ENCODE data around the gene HOXC5.

HOXC5 gene

DNA sequence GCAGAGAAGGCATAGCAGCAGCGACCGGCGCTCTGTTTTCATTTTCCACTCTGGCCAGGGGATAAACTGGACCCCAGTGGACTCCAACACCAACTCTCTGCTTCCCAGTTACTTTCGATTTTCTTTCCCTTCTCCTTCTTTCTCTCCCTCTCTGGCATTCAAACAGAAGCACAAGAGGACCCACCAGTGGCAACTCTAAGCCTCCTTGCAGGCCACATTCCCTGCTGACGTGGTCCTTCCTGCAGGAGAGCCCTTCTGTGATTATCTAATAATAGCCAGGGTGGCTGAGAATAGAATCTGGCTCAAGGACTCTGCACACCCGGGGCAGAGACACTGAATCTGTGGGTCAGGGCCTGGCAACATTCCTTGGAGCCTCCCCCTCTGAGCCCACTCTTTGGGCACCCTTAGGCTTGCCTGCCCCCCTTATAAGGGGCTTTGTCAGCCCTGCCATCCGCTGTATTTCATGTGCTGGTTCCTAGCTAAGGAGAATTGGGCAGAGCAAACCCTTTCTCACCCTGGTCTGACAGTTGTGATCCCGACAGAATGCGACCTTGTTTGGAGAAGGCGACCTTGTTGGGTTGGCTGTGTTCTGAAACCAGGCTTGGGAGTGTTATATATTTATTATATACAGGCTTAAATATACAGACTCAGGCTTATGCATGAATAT lies 12.8 kb upstream of the HOXC5 start:
- DNase-seq (ENCODE audit: low read depth): no peak

DNA sequence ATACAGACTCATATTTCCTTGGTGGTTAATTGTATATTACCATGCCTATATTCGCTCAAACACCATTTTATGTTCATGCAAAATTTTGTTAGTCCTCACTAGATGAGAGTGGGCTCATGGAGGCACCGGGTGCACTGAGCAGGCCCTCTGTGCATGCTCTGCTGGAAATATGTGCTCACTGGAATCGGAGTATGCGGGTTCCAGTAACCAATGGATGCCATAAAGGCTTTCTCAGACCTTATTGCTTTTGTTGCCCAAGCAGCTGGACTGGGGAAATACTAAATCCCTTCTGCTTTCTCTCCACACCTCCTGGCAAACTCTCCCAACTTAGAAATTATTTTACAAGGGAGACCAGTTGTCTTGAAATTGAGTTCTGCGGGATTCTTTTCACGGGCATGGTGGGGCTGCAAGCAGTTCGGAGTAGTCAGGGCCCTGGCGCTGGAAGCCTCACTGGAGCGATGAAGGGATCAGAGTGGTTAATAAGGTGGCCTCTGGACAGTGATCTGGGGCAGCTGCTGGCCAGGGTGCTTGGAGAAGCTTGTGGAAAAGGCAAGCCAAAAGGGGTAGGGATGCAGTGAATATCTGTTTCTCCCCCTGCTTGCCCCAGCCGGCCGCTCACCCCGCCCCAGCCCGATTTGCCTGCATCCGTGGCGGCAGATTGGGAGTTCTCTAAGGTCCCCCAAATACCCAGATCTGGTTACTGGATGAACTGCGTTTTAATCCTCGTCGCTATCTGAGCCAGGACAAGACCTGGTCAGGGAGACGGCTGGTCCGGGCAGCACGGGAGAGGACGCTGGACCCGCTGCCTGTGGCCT lies 12.1 kb upstream of the HOXC5 start:
- no peak for DNase-seq (ENCODE audit: low read depth)

DNA sequence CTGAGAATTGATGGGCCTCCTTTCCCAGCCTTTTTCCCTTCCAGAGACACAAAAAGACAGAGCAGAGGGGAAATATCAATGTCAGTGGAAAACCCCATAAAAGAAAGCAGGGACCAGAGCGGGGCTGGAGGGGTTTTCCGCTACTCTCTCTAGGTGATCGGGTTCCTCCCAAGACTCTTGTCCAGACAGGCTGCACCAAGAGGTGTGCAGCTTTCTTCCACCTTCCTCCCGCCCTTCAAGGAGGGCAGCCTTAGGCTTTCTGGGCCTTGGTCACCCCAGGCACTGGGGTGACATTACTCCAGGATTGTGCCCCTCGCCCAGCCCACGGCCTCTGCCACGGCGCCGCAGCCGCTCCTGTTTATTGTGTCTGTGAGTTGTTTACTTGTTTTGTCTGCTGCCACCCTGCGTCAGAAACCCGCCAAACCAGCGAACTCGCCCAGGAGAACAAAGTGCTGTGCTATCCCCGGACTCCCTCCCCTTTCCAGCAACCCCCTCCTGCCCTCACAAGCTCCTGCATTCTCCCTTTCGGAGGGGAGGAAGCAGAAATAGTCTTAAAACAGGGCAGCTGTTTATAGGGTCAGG lies 11.3 kb upstream of the HOXC5 start:
- no peak for DNase-seq (ENCODE audit: low read depth)

DNA sequence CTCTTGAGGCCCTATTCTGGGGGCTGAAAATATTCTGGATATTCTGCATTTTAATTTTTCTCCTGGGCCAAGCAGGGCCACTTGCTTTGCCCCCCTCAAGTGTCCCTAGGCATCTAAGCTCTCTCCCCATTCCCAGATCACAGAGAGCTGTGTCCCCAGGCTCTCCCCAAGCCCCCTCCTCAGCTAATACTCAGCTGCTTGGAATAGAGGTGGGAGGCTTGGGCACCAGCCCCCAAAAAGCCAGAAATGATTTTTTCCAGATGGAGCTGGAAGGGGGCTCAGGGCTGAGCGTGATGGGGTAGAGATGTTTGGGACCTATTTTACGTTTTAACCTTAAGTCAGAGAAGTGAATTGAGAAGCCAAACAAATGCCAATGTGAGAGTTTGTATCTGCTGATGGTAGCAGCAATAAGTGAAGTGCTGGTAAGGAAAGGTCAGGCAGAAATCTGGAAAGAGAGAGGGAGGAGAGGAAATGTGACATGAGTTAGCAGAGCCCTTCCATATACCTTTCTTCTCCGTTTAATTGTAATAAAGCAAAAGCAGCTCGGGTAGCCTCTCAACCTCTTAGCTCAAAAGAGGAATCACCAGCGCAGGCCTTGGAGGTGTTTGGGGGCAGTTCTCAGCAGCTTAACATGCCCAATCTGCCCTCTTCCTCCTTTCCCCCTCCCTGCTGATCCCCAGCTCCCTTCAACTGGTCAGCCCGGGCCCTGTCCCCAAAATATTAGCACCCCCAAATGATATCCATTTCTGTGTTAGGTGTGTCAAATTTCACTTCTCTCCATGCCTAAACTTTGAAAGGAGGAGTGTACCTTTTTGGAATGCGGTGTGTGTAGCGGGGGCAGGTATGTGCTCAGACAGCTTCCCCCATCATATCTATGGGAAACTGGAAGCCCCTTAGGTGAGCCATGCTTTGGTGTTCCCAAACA lies 9.6 kb upstream of the HOXC5 start:
- DNase-seq (ENCODE audit: low read depth): no peak

DNA sequence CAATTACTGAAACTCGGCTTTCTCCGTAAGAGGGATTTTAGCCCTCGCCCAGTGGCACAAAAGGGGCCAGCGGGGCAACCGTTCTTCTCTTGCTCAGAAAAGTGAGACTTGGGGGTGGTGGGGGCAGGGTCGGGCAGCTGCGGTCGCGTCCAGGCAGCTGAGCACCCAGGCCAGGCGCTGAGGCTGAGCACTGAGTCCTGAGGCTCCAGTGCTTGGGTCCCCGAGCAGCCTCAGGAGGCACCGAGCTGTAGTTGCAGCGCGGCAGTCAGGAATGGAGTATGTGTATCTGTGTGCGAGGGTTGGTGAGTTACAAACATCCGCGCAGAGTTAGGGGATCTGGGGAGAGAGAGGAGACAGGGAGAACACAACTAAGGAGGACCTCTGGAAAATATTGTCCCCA lies 8.7 kb upstream of the HOXC5 start:
- no peak for DNase-seq (ENCODE audit: low read depth)

DNA sequence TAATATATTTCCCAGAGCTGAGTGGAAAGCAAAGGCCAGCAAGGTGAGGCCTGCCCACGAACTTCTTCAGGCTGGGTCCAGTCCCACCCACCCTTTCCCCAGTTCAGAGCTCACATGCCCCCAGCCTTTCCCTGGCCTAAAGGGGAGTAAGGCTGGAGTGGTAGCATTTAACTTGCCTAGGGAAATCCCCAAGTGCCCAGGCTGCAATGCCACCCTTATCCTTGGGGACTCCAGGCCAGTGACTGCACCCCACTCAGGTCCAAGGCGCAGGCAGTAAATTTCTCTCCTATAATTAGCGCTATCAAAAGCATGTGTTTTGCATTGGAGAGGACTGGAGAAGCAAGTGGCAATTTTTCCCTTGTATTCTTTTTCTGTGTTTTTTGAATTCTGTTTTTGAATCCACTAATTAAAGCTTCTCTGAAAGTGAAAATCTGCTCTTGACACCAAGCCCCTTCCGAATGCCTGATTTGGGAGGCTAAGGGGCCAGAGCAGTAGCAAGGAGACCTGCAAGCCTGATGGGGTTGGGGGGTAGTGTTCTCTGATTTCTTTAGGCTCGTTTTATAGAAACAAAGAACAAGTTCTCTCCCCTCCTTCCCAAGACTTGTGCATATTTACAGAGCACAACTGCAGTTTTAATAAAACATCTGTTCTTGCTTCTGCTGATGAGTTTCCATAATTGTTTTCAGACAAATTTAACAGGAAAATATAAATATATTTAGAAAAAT lies 8.1 kb upstream of the HOXC5 start:
- no peak for DNase-seq (ENCODE audit: low read depth)

DNA sequence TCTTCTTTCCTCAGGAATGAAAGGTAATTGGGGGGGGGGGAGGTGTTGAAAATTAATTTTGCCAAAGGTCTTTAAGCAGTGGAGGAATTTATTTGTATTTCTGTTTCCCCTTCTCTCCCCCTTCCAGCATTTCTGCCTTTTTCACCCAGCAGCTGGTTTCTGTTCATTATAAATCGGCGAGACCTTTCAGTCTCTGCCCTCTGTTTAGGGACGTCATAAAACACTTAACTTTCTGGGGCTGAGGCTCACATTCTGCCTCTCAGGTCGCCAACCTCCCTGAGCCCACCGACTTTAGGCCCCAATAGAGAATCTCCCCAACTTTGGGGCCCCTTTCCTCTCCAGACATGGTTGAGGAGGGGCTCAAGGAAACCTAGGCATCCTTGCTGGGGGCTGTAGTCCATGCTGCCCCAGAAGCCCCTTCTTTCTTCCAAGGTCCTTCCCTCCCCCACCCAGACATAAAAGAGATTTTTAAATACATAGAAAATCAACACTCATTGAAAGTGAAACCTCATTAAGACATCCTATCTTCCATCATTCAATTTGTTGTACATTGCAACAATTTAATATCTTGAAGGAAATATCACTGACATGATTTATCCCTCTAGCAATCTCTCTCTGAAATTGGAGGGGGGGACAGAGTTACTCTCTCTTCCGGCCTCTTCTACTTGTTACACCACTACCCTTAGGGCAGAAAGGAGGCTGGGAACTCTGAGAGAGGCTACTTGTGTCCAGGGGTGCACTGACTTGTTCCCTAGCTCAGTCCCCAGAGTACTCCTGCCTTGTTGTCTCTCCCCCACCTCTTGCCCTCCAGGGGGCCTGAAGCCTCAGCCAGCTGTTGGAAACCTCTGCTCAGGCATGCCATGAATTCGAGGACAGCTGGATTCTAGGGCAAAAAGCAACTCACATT lies 7.1 kb upstream of the HOXC5 start:
- DNase-seq (ENCODE audit: low read depth): no peak

DNA sequence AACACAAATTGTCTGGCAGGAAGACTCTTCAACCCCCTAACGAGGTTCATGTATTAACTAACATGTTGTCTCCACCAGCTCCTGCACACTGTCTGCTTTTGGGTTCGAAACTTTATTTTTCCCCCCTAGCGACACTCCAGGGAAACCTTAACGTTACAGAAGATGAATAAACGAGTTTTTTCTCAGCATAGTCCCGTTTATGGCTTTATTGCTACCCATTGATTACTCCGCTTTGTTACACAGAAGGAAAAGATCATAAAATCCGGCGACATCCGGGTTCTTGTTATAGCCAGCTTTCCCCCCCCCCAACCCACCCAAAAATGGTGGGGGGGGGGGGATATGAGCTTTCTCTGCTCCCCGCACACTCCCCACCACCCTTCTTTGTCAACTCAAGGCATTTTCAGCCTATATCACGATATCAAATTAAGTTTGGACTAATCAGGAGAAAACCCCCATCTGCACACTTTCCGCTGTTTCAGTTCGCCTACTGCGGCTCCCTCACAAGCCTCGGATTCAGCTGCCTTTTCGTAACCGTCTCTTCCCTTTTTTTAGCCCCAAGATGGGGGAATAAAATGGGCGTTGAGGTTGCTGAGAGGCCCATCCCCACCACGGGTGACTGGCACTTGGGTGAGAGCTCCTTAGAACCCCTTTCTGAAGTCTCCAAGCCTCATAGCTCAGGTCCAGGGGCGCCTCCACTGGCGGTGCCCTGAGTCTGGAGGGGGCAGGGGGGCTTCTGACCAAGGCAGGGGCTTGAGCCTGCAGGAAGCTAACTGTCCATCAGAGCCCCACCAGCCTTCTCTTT lies 6.0 kb upstream of the HOXC5 start:
- DNase-seq (ENCODE audit: low read depth): no peak

DNA sequence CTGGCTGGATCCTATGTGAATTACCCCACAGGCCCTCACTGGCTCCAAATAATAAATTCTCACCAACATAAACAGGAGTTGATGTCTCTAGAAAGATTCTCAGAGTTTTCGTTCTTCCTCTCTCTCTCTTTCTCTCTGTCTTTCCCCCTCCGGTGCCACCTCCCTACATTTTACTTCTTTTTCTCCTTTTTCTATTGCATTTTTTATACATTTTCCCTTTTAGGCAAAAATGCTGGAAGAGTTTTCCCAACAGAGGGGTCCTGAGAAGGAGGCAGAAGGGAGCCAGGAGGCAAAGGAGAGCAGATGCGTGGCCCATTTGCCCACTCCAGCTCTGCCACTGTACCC lies 5.4 kb upstream of the HOXC5 start:
- no peak for DNase-seq (ENCODE audit: low read depth)

DNA sequence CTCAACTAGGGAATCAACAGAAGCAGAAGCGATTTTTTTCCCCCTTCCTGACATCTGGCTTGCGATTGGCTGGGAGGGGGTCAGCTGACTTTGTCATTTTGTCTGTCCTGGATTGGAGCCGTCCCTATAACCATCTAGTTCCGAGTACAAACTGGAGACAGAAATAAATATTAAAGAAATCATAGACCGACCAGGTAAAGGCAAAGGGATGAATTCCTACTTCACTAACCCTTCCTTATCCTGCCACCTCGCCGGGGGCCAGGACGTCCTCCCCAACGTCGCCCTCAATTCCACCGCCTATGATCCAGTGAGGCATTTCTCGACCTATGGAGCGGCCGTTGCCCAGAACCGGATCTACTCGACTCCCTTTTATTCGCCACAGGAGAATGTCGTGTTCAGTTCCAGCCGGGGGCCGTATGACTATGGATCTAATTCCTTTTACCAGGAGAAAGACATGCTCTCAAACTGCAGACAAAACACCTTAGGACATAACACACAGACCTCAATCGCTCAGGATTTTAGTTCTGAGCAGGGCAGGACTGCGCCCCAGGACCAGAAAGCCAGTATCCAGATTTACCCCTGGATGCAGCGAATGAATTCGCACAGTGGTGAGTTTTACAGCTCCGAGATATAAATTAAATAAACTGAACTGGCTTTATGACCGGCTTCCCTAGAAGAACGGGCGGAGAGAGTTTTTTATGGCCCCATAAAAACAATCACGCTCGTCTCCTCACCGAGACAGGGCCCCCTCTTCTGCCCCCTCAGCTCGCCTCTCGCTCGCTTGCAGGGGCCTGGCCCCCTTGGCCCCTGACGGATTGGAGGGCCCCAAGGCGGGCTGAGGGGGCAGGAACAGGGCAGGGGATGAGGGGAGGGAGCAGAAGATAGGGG lies 4.3 kb upstream of the HOXC5 start, which contains the start of gene HOXC6:
TSS of gene HOXC6 (plus strand) at position 127 of the 888 bp plus-strand sequence. CDS start at position 209, 82 bp downstream.
- no peak for DNase-seq (ENCODE audit: low read depth)

DNA sequence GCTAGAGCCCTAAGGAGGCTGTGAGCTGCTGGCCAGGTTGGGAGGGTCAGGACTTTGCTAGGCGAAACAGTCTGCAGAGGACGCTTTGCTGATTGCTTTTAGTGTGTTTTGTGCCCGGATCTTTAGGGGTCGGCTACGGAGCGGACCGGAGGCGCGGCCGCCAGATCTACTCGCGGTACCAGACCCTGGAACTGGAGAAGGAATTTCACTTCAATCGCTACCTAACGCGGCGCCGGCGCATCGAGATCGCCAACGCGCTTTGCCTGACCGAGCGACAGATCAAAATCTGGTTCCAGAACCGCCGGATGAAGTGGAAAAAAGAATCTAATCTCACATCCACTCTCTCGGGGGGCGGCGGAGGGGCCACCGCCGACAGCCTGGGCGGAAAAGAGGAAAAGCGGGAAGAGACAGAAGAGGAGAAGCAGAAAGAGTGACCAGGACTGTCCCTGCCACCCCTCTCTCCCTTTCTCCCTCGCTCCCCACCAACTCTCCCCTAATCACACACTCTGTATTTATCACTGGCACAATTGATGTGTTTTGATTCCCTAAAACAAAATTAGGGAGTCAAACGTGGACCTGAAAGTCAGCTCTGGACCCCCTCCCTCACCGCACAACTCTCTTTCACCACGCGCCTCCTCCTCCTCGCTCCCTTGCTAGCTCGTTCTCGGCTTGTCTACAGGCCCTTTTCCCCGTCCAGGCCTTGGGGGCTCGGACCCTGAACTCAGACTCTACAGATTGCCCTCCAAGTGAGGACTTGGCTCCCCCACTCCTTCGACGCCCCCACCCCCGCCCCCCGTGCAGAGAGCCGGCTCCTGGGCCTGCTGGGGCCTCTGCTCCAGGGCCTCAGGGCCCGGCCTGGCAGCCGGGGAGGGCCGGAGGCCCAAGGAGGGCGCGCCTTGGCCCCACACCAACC lies 3.1 kb upstream of the HOXC5 start:
- no peak for DNase-seq (ENCODE audit: low read depth)

DNA sequence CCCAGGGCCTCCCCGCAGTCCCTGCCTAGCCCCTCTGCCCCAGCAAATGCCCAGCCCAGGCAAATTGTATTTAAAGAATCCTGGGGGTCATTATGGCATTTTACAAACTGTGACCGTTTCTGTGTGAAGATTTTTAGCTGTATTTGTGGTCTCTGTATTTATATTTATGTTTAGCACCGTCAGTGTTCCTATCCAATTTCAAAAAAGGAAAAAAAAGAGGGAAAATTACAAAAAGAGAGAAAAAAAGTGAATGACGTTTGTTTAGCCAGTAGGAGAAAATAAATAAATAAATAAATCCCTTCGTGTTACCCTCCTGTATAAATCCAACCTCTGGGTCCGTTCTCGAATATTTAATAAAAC lies 2.4 kb upstream of the HOXC5 start:
- DNase-seq (ENCODE audit: low read depth): no peak

DNA sequence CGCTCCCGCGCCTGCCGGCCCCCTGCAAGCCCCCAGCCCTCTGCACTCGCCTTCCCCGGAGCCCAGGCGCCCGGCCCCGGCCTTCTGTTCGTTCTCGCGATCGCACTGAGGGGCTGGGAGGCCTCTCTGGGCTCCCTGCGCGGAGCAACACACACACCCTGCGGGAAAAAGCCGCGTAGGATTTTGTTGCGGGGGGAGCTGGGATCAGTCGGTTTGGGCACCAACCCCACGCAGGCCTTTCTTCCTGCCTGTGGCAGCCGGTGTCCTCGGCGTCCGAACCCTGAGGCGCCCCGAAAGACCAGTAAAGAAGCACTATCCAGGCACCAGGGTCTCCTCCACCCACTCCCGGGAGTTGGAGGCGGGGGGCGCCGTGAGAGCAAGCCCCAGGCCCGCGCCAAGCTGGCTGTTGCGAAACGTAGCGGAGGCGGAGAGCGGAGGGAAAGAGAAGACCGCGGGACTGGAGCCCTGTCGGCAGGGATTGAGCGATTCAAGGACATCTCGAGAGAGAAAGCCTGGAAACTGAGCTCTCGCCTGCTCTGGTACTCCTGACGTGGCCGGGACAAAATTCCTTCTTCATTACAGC lies 1.9 kb upstream of the HOXC5 start:
- DNase-seq (ENCODE audit: low read depth): no peak

DNA sequence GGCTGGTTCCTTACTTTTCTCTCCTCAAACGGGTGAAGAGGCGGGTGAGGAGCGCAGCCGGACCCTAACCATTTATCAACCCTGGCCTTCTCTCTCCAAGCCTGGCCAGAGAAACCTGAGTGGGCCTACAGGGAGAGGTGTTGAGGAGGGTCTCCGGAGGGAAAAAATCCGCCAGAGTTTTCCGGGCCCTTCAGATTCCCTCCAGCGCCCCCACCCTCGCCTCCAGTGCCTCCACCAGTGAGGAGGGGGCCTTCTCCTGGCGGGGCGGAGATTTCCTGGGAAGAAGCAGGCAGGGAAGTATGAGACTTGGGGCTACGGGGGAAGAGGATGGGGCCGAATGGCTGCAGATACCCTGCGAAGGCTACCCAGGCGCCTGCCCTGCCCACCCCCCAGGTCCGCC lies 1.4 kb upstream of the HOXC5 start:
- DNase-seq (ENCODE audit: low read depth): no peak

DNA sequence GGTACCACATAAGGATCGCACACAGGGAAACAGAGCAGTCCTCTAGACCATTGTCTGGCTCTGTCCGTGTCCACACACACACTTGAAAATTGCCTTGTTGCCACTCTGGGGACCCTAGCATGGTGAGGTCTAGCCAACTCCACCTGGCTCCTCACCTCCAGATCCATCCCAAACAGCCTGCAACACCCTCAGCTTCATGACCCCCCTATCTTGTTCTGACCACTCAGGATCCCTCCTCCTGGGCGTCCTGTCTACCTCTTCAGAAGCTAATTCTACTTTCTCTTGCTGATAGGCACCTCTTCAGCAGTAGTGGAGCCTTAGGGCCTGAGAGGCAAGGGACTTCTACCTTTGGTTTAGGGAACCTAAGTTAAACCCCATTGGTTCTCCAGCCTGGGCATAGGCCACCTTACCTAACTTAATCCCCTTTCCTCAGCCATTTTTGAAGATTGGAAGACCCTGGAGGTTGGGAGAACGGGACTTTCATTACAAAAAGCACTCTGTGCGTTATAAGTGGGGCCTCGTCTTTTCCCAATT lies 697 bp upstream of the HOXC5 start:
- DNase-seq (ENCODE audit: low read depth): no peak

DNA sequence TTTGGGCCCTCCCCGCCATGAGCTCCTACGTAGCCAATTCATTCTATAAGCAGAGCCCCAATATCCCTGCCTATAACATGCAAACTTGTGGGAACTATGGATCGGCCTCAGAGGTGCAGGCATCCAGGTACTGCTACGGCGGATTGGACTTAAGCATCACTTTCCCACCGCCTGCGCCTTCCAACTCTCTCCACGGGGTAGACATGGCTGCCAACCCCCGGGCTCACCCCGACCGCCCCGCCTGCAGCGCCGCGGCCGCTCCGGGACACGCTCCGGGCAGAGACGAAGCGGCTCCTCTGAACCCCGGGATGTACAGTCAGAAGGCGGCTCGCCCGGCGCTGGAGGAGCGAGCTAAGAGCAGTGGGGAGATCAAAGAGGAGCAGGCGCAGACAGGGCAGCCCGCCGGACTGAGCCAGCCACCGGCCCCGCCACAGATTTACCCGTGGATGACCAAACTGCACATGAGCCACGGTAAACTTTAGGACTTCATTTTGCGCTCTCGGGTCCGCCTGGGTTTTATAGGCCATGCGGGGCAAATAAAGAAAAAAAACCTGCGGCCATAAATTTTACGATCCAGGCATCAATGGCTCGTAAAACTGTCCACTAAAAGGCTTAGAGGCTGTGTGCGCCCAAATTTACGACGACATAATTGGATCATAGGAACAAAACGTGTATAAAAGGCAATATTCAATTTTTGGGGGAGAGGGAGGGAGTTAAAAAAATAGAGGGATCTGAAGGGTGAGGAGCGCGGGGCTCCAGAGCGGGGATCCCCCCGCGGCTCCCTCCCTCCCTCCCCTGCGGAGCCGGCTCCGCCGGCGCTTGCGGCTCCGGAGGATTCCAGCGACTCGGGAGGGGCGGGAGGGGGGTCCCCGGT lies 493 bp downstream of the HOXC5 start:
- peak; percentile 14 for DNase-seq (ENCODE audit: low read depth)

Measured in HS-27A (cell line).